H1 (cell line): ENCODE measurements around the gene C1orf210. TPM values are rescaled to one million over a fixed set of nuclear protein-coding genes. Genes with fewer than 3 reads are reported as not detected.

ENCODE experiments used
- CTCF ChIA-PET: fragments of 300-600 bp; sonication (Branson Sonifier 250); formaldehyde crosslinking; loops from one replicate; lab custom pipeline; 2021; ENCODE audit not compliant: partially characterized antibody; lab: Charles Lee
- POLR2A ChIA-PET: fragments of 300-600 bp; sonication (Branson Sonifier 250); formaldehyde crosslinking; loops from one replicate; lab custom pipeline; 2021; ENCODE audit warnings: inconsistent platforms; ENCODE audit not compliant: partially characterized antibody; lab: Charles Lee
- DNase-seq, 2 experiments: peaks; one replicate each; pipeline versions ENCODE4 v3.0.0 to v3.0.0-alpha.2; 2010 to 2022; ENCODE audit warnings: low spot score in 2 of 2, low read depth in 1 of 2, mixed read lengths in 1 of 2
- FAIRE-seq: peaks from 2 replicates; lab custom pipeline; 2011; peaks lifted over from hg19 to GRCh38; lab: Jason Lieb, UNC
- H2AFZ ChIP-seq: 2 replicates; pipeline ENCODE4 v1.8.1; 2012; ENCODE audit warnings: low read length, inconsistent platforms
- H2AK5ac ChIP-seq: 2 replicates; pipeline ENCODE4 v1.6.1; 2013; ENCODE audit warnings: low read depth, low read length
- H2BK120ac ChIP-seq: replicated peaks from 2 replicates; pipeline ENCODE3; 2013; ENCODE audit warnings: low read depth, low read length, inconsistent platforms
- H2BK12ac ChIP-seq: 2 replicates; pipeline ENCODE4 v1.6.1; 2013; ENCODE audit warnings: low read depth, low read length
- H2BK15ac ChIP-seq: 2 replicates; pipeline ENCODE4 v1.6.1; 2013; ENCODE audit warnings: low read length
- H2BK20ac ChIP-seq: 2 replicates; pipeline ENCODE4 v1.6.1; 2013; ENCODE audit warnings: low read length
- H2BK5ac ChIP-seq: 2 replicates; pipeline ENCODE4 v1.6.1; 2013; ENCODE audit warnings: low read depth, low read length
- H3K14ac ChIP-seq: 2 replicates; pipeline ENCODE4 v1.6.1; 2013; ENCODE audit warnings: inconsistent platforms; ENCODE audit not compliant: insufficient read length
- H3K18ac ChIP-seq: 2 replicates; pipeline ENCODE4 v1.6.1; 2013; ENCODE audit warnings: low read length; ENCODE audit errors: extremely low read depth
- H3K23ac ChIP-seq: 2 replicates; pipeline ENCODE4 v1.6.1; 2013; ENCODE audit warnings: inconsistent platforms; ENCODE audit not compliant: insufficient read length
- H3K23me2 ChIP-seq: 2 replicates; pipeline ENCODE4 v1.6.1; 2013; ENCODE audit warnings: low read depth, low read length
- H3K27ac ChIP-seq: 2 replicates; pipeline ENCODE4 v1.6.1; 2011; ENCODE audit warnings: low read depth, low read length, inconsistent platforms
- H3K27me3 ChIP-seq, 4 experiments: replicated peaks in 1 of 4; 1 replicate in 1 of 4; 2 replicates in 3 of 4; pipeline versions ENCODE4 v1.6.1 to v1.8.1; 2011 to 2013; ENCODE audit warnings: low read length in 3 of 4, mild to moderate bottlenecking in 3 of 4, inconsistent platforms in 2 of 4, mixed read lengths in 2 of 4, moderate library complexity in 1 of 4; ENCODE audit not compliant: control insufficient read depth in 3 of 4, insufficient read depth in 3 of 4; ENCODE audit errors: extremely low read depth in 1 of 4
- H3K36me3 ChIP-seq, 4 experiments: 2 replicates each; pipeline versions ENCODE4 v1.6.1 to v1.8.1; 2011 to 2013; ENCODE audit warnings: mild to moderate bottlenecking in 4 of 4, low read length in 3 of 4, moderate library complexity in 2 of 4, control low read depth in 1 of 4, inconsistent platforms in 1 of 4; ENCODE audit not compliant: insufficient read depth in 4 of 4, control insufficient read depth in 2 of 4
- H3K4ac ChIP-seq: replicated peaks from 2 replicates; pipeline ENCODE3; 2013; ENCODE audit warnings: low read length, low read depth, mixed read lengths, inconsistent platforms; ENCODE audit not compliant: insufficient read length
- H3K4me1 ChIP-seq, 4 experiments: replicated peaks in 1 of 4; 1 replicate in 1 of 4; 2 replicates in 3 of 4; pipeline versions ENCODE4 v1.6.1 to v1.8.1; 2011 to 2013; ENCODE audit warnings: low read length in 3 of 4, inconsistent platforms in 2 of 4, mixed read lengths in 1 of 4; ENCODE audit not compliant: insufficient read depth in 4 of 4, control insufficient read depth in 3 of 4
- H3K4me2 ChIP-seq, 2 experiments: 2 replicates each; pipeline versions ENCODE4 v1.6.1 to v1.8.1; 2011 to 2013; ENCODE audit warnings: low read depth in 2 of 2, low read length in 2 of 2, control low read depth in 1 of 2, inconsistent platforms in 1 of 2, mild to moderate bottlenecking in 1 of 2; ENCODE audit not compliant: insufficient read depth in 1 of 2
- H3K4me3 ChIP-seq, 4 experiments: fragments of 200-600, 300-600 bp in 1 of 4; sonication (generic), shearing (Covaris generic), sonication (Bioruptor Twin) in 1 of 4; 2 replicates each; pipeline versions ENCODE4 v1.5.1 to v1.8.1; 2011 to 2016; ENCODE audit warnings: low read length in 4 of 4, low read depth in 3 of 4, control low read depth in 2 of 4, inconsistent platforms in 2 of 4, mild to moderate bottlenecking in 2 of 4, mixed read lengths in 1 of 4, moderate library complexity in 1 of 4; ENCODE audit not compliant: insufficient read depth in 2 of 4; ENCODE audit errors: extremely low read depth in 1 of 4
- H3K56ac ChIP-seq: replicated peaks from 2 replicates; pipeline ENCODE3; 2013; ENCODE audit warnings: low read depth, mild to moderate bottlenecking, mixed read lengths, low read length, inconsistent platforms; ENCODE audit not compliant: insufficient read length
- H3K79me1 ChIP-seq: 2 replicates; pipeline ENCODE4 v1.6.1; 2013; ENCODE audit warnings: low read depth, low read length, control low read depth
- H3K79me2 ChIP-seq, 2 experiments: 2 replicates each; pipeline versions ENCODE4 v1.6.1 to v1.8.1; 2012 to 2013; ENCODE audit warnings: low read length in 2 of 2, mild to moderate bottlenecking in 2 of 2, inconsistent platforms in 1 of 2; ENCODE audit not compliant: insufficient read depth in 2 of 2, control insufficient read depth in 1 of 2
- H3K9ac ChIP-seq, 4 experiments: replicated peaks in 1 of 4; 1 replicate in 1 of 4; 2 replicates in 3 of 4; pipeline versions ENCODE4 v1.6.1 to v1.8.1; 2011 to 2013; ENCODE audit warnings: low read depth in 3 of 4, low read length in 3 of 4, control low read depth in 2 of 4, mild to moderate bottlenecking in 2 of 4, moderate library complexity in 2 of 4, inconsistent platforms in 1 of 4; ENCODE audit errors: extremely low read depth in 1 of 4
- H3K9me3 ChIP-seq, 2 experiments: 2 replicates each; pipeline versions ENCODE4 v1.6.1 to v1.8.1; 2012 to 2013; ENCODE audit warnings: mild to moderate bottlenecking in 2 of 2, moderate library complexity in 2 of 2, control low read depth in 1 of 2, inconsistent platforms in 1 of 2, low read depth in 1 of 2, low read length in 1 of 2, mixed read lengths in 1 of 2; ENCODE audit not compliant: insufficient read depth in 2 of 2
- H4K20me1 ChIP-seq, 2 experiments: replicated peaks in 1 of 2; 2 replicates each; pipeline versions ENCODE3 to v1.8.1; 2011 to 2013; ENCODE audit warnings: inconsistent platforms in 2 of 2, low read length in 2 of 2, mild to moderate bottlenecking in 1 of 2; ENCODE audit not compliant: insufficient read depth in 2 of 2, control insufficient read depth in 1 of 2
- H4K5ac ChIP-seq: 2 replicates; pipeline ENCODE4 v1.6.1; 2013; ENCODE audit warnings: low read length, low read depth, mixed read lengths, inconsistent platforms; ENCODE audit not compliant: insufficient read length
- H4K8ac ChIP-seq: 2 replicates; pipeline ENCODE4 v1.8.0; 2013; ENCODE audit warnings: mild to moderate bottlenecking, moderate library complexity, low read length, inconsistent platforms; ENCODE audit not compliant: insufficient read depth; ENCODE audit errors: extremely low read depth
- H4K91ac ChIP-seq: replicated peaks from 2 replicates; pipeline ENCODE3; 2013; ENCODE audit warnings: low read length, mixed read lengths, inconsistent platforms; ENCODE audit not compliant: insufficient read length
- CTCF ChIP-seq, 3 experiments: IDR thresholded peaks; 1 replicate in 2 of 3; 2 replicates in 1 of 3; pipeline versions ENCODE4 v1.5.1 to v1.6.1; 2011; ENCODE audit warnings: low read length in 3 of 3, mild to moderate bottlenecking in 3 of 3, inconsistent platforms in 2 of 3, low read depth in 1 of 3, moderate library complexity in 1 of 3; ENCODE audit not compliant: insufficient read depth in 1 of 3; ENCODE audit errors: control extremely low read depth in 1 of 3
- GTF2F1 ChIP-seq: IDR thresholded peaks from 2 replicates; pipeline ENCODE4 v1.6.1; 2012; ENCODE audit warnings: low read depth, low read length, improper control_type of control experiment, borderline replicate concordance
- RAD21 ChIP-seq, 2 experiments: IDR thresholded peaks in 1 of 2; conservative IDR thresholded peaks in 1 of 2; 2 replicates each; pipeline ENCODE4 v1.6.1; 2011; ENCODE audit warnings: low read depth in 2 of 2, low read length in 2 of 2, improper control_type of control experiment in 1 of 2, inconsistent platforms in 1 of 2, mild to moderate bottlenecking in 1 of 2, moderate library complexity in 1 of 2
- SIN3A ChIP-seq, 2 experiments: IDR thresholded peaks in 1 of 2; conservative IDR thresholded peaks in 1 of 2; 2 replicates each; pipeline ENCODE4 v1.6.1; 2011 to 2012; ENCODE audit warnings: low read length in 2 of 2, improper control_type of control experiment in 1 of 2, low read depth in 1 of 2, mild to moderate bottlenecking in 1 of 2
- SP1 ChIP-seq: IDR thresholded peaks from 2 replicates; pipeline ENCODE4 v1.6.1; 2011; ENCODE audit warnings: low read depth, low read length
- WGBS, 2 experiments: shearing (Covaris generic) in 1 of 2; methylation state at CpG; one replicate each; pipeline versions ENCODE4 v1.1.6 to v1.1.7; 2013 to 2015; ENCODE audit warnings: low lambda C conversion rate in 2 of 2, mixed read lengths in 2 of 2, inconsistent platforms in 1 of 2, low coverage in 1 of 2, missing lambda C conversion rate in 1 of 2; ENCODE audit not compliant: insufficient replicate concordance in 2 of 2, insufficient coverage in 1 of 2, insufficient read length in 1 of 2; ENCODE audit errors: extremely low coverage in 1 of 2, missing lambda C conversion rate in 1 of 2; 5-methylcytosine and 5-hydroxymethylcytosine counted together
- polyA plus RNA-seq, 7 experiments: library from polyadenylated mRNA; depleted of rRNA in 3 of 7; stranded (reverse) in 5 of 7; unstranded in 2 of 7; fragments of >200 nt in 5 of 7; fragments of 200-250 nt in 2 of 7; gene quantifications; 1 replicate in 5 of 7; 2 replicates in 1 of 7; 4 replicates in 1 of 7; pipeline versions ENCODE4 v1.2.1 to v1.2.3, GENCODE V29; 2011 to 2013; ENCODE audit warnings: missing spikeins in 2 of 7, mixed read lengths in 2 of 7
- total RNA-seq: library from RNA; stranded (reverse); fragmentation: NEBNext Ultra II Directional; extraction: Animal tissue kit (Norgen Biotek cat#: 25700); gene quantifications from 2 replicates; pipeline ENCODE4 v1.2.1, GENCODE V29; 2021

The C1orf210 gene
- total and polyA plus RNA-seq, 2 of the 8 experiments (the other 6 are each of a cell fraction or from before 2014, with no cell fraction given): 12.0 to 27.9 TPM

GRCh38 chr1:43316738-43317520, 31.5 kb upstream of the C1orf210 start:
- no peak for FAIRE-seq

More at GRCh38 chr1:43316738-43317520, 31.5 kb upstream of the C1orf210 start:
- ChIA-PET POLR2A (interaction anchor here (0.9 to 1.2 kb wide), 4 partner anchors 10 to 52 kb away, joined by 3 to 4 read pairs (median 3); no protein-coding TSS in a partner anchor), CTCF (interaction anchor here (0.6 to 3.9 kb wide), 11 partner anchors 9 to 40 kb away, joined by 3 to 19 read pairs (median 4); partner anchors contain the start of gene C1orf210)
- Histone ChIP-seq H3K9me3 (no peaks in the 10 kb centered on the region), H3K23ac (no peak overlapping the region), H4K91ac (no peak overlapping the region), H3K4me3 (no peak overlapping the region), H3K23me2 (no peaks in the 10 kb centered on the region), H4K5ac (no peak overlapping the region), H4K8ac (no peak overlapping the region), H4K20me1 (no peaks in the 10 kb centered on the region), H2BK15ac (0 out of 2 replicates have a peak overlapping the region, but pooled peaks have one; percentile 65), H3K9ac (no peak overlapping the region), H2BK20ac (no peak overlapping the region), H3K27ac (no peak overlapping the region), H3K79me2 (no peaks in the 10 kb centered on the region), H3K4me1 (peaks cover 0 to 5% (median 0%) of the 10 kb centered on the region in 4 experiments; a peak in 1 of 7 replicates), H3K18ac (no peak overlapping the region), H2BK120ac (no peak overlapping the region), H3K14ac (no peak overlapping the region), H2BK5ac (no peak overlapping the region), H2BK12ac (no peak overlapping the region), H3K4me2 (no peak overlapping the region), H2AFZ (no peak overlapping the region), H3K79me1 (no peaks in the 10 kb centered on the region), H3K56ac (no peak overlapping the region), H2AK5ac (no peak overlapping the region), H3K36me3 (no peaks in the 10 kb centered on the region), H3K4ac (no peak overlapping the region), H3K27me3 (no peaks in the 10 kb centered on the region; a peak in 2 of 7 replicates)
- TF ChIP-seq CTCF (IDR thresholded peaks at IDR 0.05; ENCODE audit: control extremely low read depth in 1 of 3, insufficient read depth in 1 of 3, low read depth in 1 of 3, low read length in 3 of 3): peak; percentile 14 to 52 (median 38); a peak in 2 of 4 replicates
- no peak for TF ChIP-seq GTF2F1
- TF ChIP-seq RAD21 (IDR thresholded peaks at IDR 0.05 in 1 of 2, conservative IDR thresholded peaks at IDR 0.05 in 1 of 2; ENCODE audit: low read depth in 2 of 2, low read length in 2 of 2): peak; percentile 2 to 36; a peak in 1 of 4 replicates
- no peak for TF ChIP-seq SIN3A (conservative IDR thresholded peaks at IDR 0.05 in 1 of 2, IDR thresholded peaks at IDR 0.05 in 1 of 2; ENCODE audit: low read depth in 1 of 2, low read length in 2 of 2)
- no peak for TF ChIP-seq SP1
- 89% methylated on average over 16 of the region's 16 CpGs; no CpG with 5 or more reads in 1 of the 2 experiments for WGBS, 2 experiments
- DNase-seq: no peak
